ENCODE data around the gene CD300E.
"Not testable (repeated sequence)": the region's sequence is repeated elsewhere in the genome, so short reads cannot be mapped to it uniquely, and the experiment has no call there.

Gene CD300E

GRCh38 chr17:74633326-74633725, 9.8 kb upstream of the CD300E start:
- DNase-seq: no peak

DNA sequence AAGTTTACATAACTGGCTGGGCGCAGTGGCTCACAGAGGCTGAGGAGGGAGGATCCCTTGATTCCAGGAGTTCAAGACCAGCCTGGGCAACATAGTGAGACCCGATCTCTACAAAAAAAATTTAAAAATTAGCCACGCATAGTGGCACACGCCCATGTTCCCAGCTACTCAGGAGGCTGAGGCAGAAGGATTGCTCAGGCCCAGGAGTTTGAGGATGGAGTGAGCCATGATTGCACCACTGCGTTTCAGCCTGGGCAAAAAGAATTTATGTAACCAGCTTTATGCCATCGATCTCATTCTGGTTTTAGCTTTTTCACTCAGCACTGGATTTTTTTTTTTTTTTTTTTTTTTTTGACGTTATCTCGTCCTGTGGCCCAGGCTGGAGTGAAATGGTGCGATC, 9.1 kb upstream of the CD300E start:
- no peak for DNase-seq

- DNase-seq: no peak
These were observed 8.2 kb upstream of the CD300E start for GRCh38 chr17:74631468-74632450.

- DNase-seq: not testable (repeated sequence)
These were observed 6.7 kb upstream of the CD300E start for GRCh38 chr17:74630251-74630650.

GRCh38 chr17:74625661-74626060, 2.1 kb upstream of the CD300E start:
- no peak for DNase-seq

DNA sequence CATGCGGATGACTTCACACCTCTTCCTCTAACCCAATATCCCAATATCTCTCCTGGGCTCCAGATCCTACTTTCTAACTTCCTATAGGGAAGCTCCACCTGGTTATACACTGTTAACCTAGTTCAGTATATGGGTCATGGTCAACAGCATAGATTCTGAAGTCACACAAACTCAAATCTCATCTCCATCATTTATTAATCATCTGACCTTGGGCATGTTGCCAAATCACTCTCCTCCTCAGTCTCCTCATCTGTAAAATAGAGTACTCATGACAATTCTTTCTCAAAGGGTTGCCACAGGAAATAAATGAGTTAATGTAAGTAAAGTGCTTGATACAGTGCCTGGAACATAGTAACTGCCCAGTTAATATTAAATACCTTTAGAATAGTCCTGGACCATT, 593 bp upstream of the CD300E start:
- DNase-seq: no peak

- DNase-seq: no peak
These were observed 4.4 kb downstream of the CD300E start for GRCh38 chr17:74619077-74619673.

- DNase-seq: no peak
These were observed 5.1 kb downstream of the CD300E start for GRCh38 chr17:74618451-74618850.

GRCh38 chr17:74616696-74617095, 6.8 kb downstream of the CD300E start:
- no peak for DNase-seq

DNA sequence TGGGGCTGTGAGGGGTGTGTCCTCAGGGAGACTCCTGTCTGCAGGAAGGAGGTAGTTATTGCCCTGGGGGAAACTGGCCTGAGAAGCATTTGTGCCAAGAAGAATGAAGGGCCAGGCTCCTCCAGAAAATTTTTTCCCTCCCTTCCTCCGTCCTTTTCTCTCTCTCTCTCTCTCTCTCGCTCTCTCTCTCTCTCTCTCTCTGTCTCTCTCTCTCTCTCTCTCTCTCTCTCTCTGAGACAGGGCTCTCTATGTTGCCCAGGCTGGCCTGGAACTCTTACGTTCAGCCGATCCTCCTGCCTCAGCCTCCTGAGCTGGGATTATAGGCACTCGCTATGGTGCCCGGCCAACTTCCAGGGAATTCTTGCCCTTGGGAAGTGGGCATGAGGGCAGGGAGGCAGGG, 11.5 kb downstream of the CD300E start:
- DNase-seq: no peak

- no peak for DNase-seq
These were observed 13.4 kb downstream of the CD300E start for GRCh38 chr17:74610108-74610507.

DNA sequence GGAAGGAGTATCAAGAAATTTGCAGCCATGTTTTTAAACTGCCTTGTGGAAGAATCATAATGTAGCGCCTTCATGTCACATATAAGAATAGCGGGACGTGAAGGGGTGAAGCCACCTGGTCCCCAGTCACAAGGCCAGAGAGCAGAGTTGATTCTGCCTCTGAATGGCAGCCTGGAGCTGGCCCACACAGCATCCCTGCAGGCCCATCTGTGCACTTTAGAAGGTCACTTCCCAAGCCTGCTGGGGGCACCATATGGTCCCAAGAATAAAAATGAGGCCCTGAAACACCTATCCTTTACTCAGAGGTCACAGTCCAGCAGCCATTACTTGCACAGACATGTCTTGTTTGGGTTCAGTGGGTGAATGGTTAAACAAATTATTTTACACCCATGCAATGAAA, 15.0 kb downstream of the CD300E start:
- no peak for DNase-seq

DNA sequence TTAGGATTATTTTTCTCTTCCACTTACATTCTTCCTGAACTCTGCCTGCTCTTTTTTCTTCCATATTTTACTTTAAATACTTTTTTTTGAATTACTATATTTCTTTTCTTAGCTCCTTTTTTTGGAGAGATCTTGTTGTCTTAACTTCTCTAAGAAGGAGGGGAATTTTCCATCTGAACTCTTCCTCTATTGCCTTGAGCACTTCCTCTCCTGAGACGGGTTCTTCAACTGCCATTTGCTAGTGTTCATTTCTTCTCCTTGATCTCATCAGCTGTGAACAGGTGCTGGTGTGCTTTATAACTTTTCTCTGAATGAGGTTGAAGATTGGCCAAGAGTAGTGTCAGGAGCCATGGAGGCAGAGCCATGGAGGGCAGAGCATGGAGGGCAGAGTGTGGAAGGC, 16.3 kb downstream of the CD300E start:
- DNase-seq: no peak

GRCh38 chr17:74606050-74606449, 17.5 kb downstream of the CD300E start:
- DNase-seq: no peak

DNA sequence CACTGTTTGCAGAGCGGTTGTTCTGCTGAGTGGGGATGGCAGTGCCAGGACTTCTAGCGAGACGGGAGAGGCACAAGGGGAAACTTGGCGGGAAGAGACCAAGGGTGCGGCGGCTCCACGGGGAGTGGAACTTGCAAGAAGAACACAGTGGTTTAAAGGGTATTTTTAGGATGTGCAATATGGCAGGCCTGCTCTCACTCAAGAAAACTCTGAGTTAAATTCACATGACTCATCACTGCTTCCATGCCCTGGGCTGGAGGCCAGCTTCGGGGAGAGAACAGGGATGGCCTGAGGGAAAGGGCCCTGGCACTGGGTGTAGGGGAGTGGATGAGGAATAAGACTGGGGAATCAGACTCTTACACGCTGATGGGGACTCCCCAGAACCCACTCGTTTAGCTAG, 18.2 kb downstream of the CD300E start:
- no peak for DNase-seq

GRCh38 chr17:74604761-74605160, 18.8 kb downstream of the CD300E start:
- no peak for DNase-seq

GRCh38 chr17:74604200-74604599, 19.3 kb downstream of the CD300E start:
- DNase-seq: no peak

GRCh38 chr17:74603746-74604145, 19.8 kb downstream of the CD300E start:
- DNase-seq: no peak

DNA sequence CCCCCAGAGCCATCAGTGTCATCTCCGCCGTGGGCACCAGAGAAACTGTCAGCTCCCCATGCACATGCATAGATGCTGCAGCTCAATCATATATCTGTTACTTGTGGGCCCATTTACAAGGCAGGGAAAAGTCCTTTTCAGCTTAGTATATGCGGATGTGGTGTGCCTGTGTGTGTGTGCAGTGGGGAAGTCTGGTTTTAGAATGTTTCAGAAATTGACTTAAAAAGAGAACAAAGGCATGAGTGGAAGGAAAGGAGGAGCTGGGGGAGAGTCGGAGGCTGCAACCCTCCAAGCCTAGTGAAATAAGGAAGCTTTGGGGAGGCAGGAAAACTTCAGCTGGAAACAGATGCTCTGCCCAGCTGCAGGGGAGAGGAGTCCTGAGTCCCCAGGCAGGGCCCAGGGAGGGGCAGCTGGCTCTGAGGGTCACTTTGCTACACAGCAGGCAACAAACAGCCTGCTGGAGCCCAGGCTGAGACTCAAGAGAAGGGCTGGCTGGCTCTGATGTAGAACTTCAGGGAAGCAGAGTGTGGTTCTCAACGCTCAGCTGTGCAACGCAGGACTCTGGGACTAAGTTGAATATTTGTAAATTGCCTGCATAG, 20.4 kb downstream of the CD300E start:
- no peak for DNase-seq

GRCh38 chr17:74601944-74602572, 21.5 kb downstream of the CD300E start:
- peak; percentile 35 to 39 for DNase-seq

DNA sequence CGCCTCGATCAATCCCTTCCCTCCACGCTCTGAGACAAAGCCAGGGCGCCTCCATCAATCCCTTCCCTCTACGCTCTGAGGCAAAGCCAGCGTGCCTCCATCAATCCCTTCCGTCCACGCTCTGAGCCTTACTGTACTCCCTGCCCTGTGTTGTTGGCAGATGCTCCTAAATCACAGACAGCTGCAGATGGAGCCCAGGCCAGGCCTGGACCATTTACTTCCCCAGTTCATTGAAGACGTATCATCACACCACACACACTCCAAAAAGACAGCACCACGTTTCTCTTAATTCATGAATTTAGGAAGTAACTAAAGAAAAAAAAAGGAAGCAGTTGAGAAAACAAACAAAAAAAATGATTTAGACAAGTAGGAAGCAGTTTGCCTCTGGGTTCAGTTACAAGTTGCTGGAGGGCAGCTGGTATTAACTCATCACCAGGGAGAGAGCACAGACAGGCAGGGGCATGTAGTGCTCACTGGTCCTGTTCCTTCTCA, 24.0 kb downstream of the CD300E start:
- DNase-seq: no peak

- no peak for DNase-seq
These were observed 24.5 kb downstream of the CD300E start for GRCh38 chr17:74599023-74599399.

- DNase-seq: no peak
These were observed 25.1 kb downstream of the CD300E start for GRCh38 chr17:74598346-74599022.
